GM12878 (cell line): ENCODE measurements around the gene SIGLEC14. TPM values are rescaled to one million over a fixed set of nuclear protein-coding genes. Genes with fewer than 3 reads are reported as not detected.

Experiments
- ATAC-seq: fragments of 200-7000 bp; cut with Tn5 transposase; 3 replicates; pipeline ENCODE4 v1.9.1; 2020; ENCODE audit warnings: mild to moderate bottlenecking, moderate library complexity
- BruUV-seq: library from RNA; stranded (reverse); fragments of 400-500 nt; replicated peaks from 2 replicates; lab custom pipeline; 2021; lab: Mats Ljungman, UMichigan
- CTCF ChIA-PET: fragments of 300-600 bp; sonication (Branson Sonifier 250); formaldehyde crosslinking; extraction: SDS; loops from one replicate; lab custom pipeline; 2021; ENCODE audit warnings: inconsistent platforms; lab: Yijun Ruan, JAX
- POLR2A ChIA-PET: fragments of 350-600 bp; formaldehyde crosslinking; extraction: SDS; loops from one replicate; lab custom pipeline; 2021; ENCODE audit warnings: inconsistent platforms; lab: Charles Lee
- RAD21 ChIA-PET: fragments of 300-600 bp; sonication (Branson Sonifier 250); formaldehyde crosslinking; loops from one replicate; lab custom pipeline; 2023; ENCODE audit warnings: antibody characterized with exemption; ENCODE audit not compliant: unreplicated experiment; lab: Charles Lee
- SMC1A ChIA-PET: fragments of 300-600 bp; sonication (Branson Sonifier 250); formaldehyde crosslinking; loops from one replicate; lab custom pipeline; 2023; ENCODE audit not compliant: unreplicated experiment, uncharacterized antibody; lab: Charles Lee
- DNase-seq: peaks from one replicate; pipeline ENCODE4 v3.0.0-alpha.2; 2011; ENCODE audit warnings: low read depth, low spot score
- FAIRE-seq: peaks from 3 replicates; lab custom pipeline; 2011; peaks lifted over from hg19 to GRCh38; lab: Jason Lieb, UNC
- H2AFZ ChIP-seq: 2 replicates; pipeline ENCODE4 v1.6.0; 2011; ENCODE audit warnings: low read depth, low read length, control low read depth; ENCODE audit not compliant: control insufficient read depth
- H3K27ac ChIP-seq: 2 replicates; pipeline ENCODE4 v1.5.1; 2011; ENCODE audit warnings: control low read depth; ENCODE audit not compliant: control insufficient read depth, insufficient read depth
- H3K27me3 ChIP-seq, 2 experiments: replicated peaks in 1 of 2; 2 replicates each; pipeline versions ENCODE4 v1.6.0 to v1.6.1; 2011; ENCODE audit warnings: low read length in 1 of 2; ENCODE audit not compliant: control insufficient read depth in 2 of 2, insufficient read depth in 2 of 2
- H3K36me3 ChIP-seq, 2 experiments: 2 replicates each; pipeline ENCODE4 v1.5.1; 2011; ENCODE audit warnings: low read length in 1 of 2; ENCODE audit not compliant: control insufficient read depth in 2 of 2, insufficient read depth in 2 of 2
- H3K4me1 ChIP-seq: 2 replicates; pipeline ENCODE4 v1.6.1; 2011; ENCODE audit warnings: mild to moderate bottlenecking, low read length, moderate library complexity, mixed read lengths; ENCODE audit not compliant: control insufficient read depth, insufficient read depth
- H3K4me2 ChIP-seq: 2 replicates; pipeline ENCODE4 v1.6.0; 2011; ENCODE audit warnings: control low read depth; ENCODE audit not compliant: control insufficient read depth, insufficient read depth
- H3K4me3 ChIP-seq: fragments of 200-600 bp; sonication (generic); 2 replicates; pipeline ENCODE4 v1.5.1; 2016
- H3K79me2 ChIP-seq: 2 replicates; pipeline ENCODE4 v1.6.0; 2011; ENCODE audit warnings: low read length; ENCODE audit not compliant: control insufficient read depth, insufficient read depth
- H3K9ac ChIP-seq: 2 replicates; pipeline ENCODE4 v1.8.0; 2011; ENCODE audit warnings: low read length, control low read depth, mixed read lengths; ENCODE audit not compliant: control insufficient read depth, insufficient read depth
- H3K9me3 ChIP-seq: replicated peaks from 3 replicates; pipeline ENCODE4 v1.5.1; 2011; ENCODE audit warnings: mild to moderate bottlenecking, low read length; ENCODE audit not compliant: control insufficient read depth, insufficient read depth
- H4K20me1 ChIP-seq: 2 replicates; pipeline ENCODE4 v1.6.0; 2011; ENCODE audit not compliant: control insufficient read depth, insufficient read depth
- BACH1 ChIP-seq: fragments of 450-650 bp; IDR thresholded peaks from 2 replicates; pipeline ENCODE4 v1.6.1; 2017; ENCODE audit warnings: mild to moderate bottlenecking, borderline replicate concordance
- BRCA1 ChIP-seq: IDR thresholded peaks from 2 replicates; pipeline ENCODE4 v1.6.1; 2011; ENCODE audit warnings: low read depth, low read length, improper control_type of control experiment
- IRF4 ChIP-seq: IDR thresholded peaks from 2 replicates; pipeline ENCODE4 v1.6.1; 2011; ENCODE audit warnings: low read depth, low read length
- JUND ChIP-seq: IDR thresholded peaks from 2 replicates; pipeline ENCODE4 v1.6.1; 2012; ENCODE audit warnings: low read depth, mild to moderate bottlenecking, low read length, improper control_type of control experiment, moderate library complexity
- NR2C1 ChIP-seq: fragments of 450-650 bp; IDR thresholded peaks from 2 replicates; pipeline ENCODE4 v1.6.1; 2017; ENCODE audit warnings: antibody characterized with exemption, mild to moderate bottlenecking, moderate library complexity
- RB1 ChIP-seq: fragments of 450-650 bp; formaldehyde crosslinking; IDR thresholded peaks from 2 replicates; pipeline ENCODE4 v1.6.1; 2017; ENCODE audit warnings: mild to moderate bottlenecking, borderline replicate concordance
- RUNX3 ChIP-seq: IDR thresholded peaks from 2 replicates; pipeline ENCODE4 v1.6.1; 2012; ENCODE audit warnings: low read length, inconsistent platforms
- SIN3A ChIP-seq: IDR thresholded peaks from 2 replicates; pipeline ENCODE4 v1.6.1; 2012; ENCODE audit warnings: low read depth, low read length, improper control_type of control experiment
- TBL1XR1 ChIP-seq: IDR thresholded peaks from 2 replicates; pipeline ENCODE4 v1.6.1; 2012; ENCODE audit warnings: low read depth, low read length, improper control_type of control experiment
- TCF12 ChIP-seq: IDR thresholded peaks from 2 replicates; pipeline ENCODE4 v1.6.1; 2011; ENCODE audit warnings: low read depth, mild to moderate bottlenecking, low read length
- TCF3 ChIP-seq: IDR thresholded peaks from 2 replicates; pipeline ENCODE4 v1.6.1; 2012; ENCODE audit warnings: low read depth, mild to moderate bottlenecking, low read length, borderline replicate concordance; ENCODE audit not compliant: insufficient read depth
- ZSCAN29 ChIP-seq: fragments of 450-650 bp; IDR thresholded peaks from 2 replicates; pipeline ENCODE4 v1.6.1; 2017; ENCODE audit warnings: mild to moderate bottlenecking, moderate library complexity
- WGBS: methylation state at CpG from one replicate; pipeline ENCODE4 v1.1.6; 2016; ENCODE audit warnings: low lambda C conversion rate; ENCODE audit not compliant: insufficient replicate concordance, insufficient coverage; ENCODE audit errors: missing lambda C conversion rate; 5-methylcytosine and 5-hydroxymethylcytosine counted together
- in situ Hi-C: fragments of 300-500 bp; cut with MboI; formaldehyde crosslinking; loops from 9 replicates; pipeline ENCODE4 v1.14.3; 2018; ENCODE audit warnings: mixed read lengths
- intact Hi-C: fragments of 100-400 bp; cut with micrococcal nuclease; formaldehyde crosslinking; loops from one replicate; pipeline ENCODE4 v1.14.2; 2022; ENCODE audit not compliant: unreplicated experiment
- polyA plus RNA-seq, 11 experiments: library from polyadenylated mRNA; depleted of rRNA in 4 of 11; unstranded in 6 of 11; stranded (reverse) in 5 of 11; fragments of >200 nt; fragmentation: Nextera tagmentation in 4 of 11; fragmentation: Illumina TruSeq in 1 of 11; extraction: Ambion mirVana in 4 of 11; extraction: Trizol in 1 of 11; gene quantifications; 1 replicate in 1 of 11; 2 replicates in 10 of 11; pipeline versions ENCODE4 v1.2.1 to v1.2.3, GENCODE V29; 2011 to 2016; ENCODE audit warnings: inconsistent platforms in 2 of 11, missing spikeins in 2 of 11, low read depth in 1 of 11
- total RNA-seq, 4 experiments: library from RNA; depleted of rRNA in 3 of 4; stranded (reverse); fragments of >200 nt in 3 of 4; fragmentation: Illumina TruSeq in 1 of 4; extraction: Trizol in 1 of 4; gene quantifications; 2 replicates each; pipeline versions ENCODE4 v1.2.1 to v1.2.3, GENCODE V29; 2013 to 2021
- TF ChIP-seq, protein P1 (sequence below): fragments of 450-650 bp; IDR thresholded peaks from 2 replicates; pipeline ENCODE4 v1.6.1; 2016; ENCODE audit warnings: mild to moderate bottlenecking, moderate library complexity, borderline replicate concordance

SIGLEC14 gene
- total and polyA plus RNA-seq, 10 of the 15 experiments (the other 5 are each of a cell fraction or from before 2014, with no cell fraction given): 0.57 to 8.4 (median 4.6) TPM

DNA sequence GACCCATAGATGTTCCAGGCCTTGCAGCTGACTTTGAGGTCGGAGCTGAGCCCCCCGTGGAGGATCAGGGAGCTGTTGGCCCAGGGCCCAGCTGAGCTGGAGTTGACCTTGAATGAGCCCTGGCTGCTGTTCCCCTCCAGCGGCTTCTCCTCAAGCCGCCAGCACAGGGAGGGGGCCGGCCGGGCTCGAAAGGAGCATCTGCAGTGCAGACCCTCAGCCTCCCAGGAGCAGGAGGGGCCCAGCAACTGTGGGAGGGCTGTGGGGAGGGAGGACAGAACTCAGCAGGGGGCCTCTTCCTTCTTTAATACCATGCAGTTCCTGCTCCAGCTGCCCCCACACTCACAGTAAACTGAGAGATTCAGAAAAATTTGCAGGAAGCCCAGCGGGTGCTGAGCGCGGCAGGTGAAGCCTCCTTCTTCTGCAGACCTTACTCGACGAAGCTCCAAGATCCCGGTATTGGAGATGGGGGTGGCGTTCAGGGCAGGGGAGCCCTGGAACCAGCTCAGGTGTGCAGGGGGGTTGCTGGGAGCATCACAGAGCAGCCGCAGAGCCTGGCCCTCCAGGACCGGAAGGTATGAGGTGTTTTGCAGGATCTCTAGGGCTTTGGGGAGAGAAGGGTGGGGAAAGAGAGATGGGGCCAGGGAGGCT lies 19.0 kb downstream of the SIGLEC14 start:
- ChIA-PET POLR2A (no interaction called here), RAD21 (no interaction called here), SMC1A (no interaction called here), CTCF (no interaction called here)
- no peaks in the 10 kb centered on the region; the same call in 2 of the 3 replicates for H3K9me3 ChIP-seq
- ATAC-seq: no peak
- H3K4me2 ChIP-seq: no peak overlapping the region
- H3K9ac ChIP-seq: no peak overlapping the region
- H4K20me1 ChIP-seq: no peaks in the 10 kb centered on the region
- H2AFZ ChIP-seq: no peak overlapping the region
- in situ Hi-C loops: no loop called here
- no peak for FAIRE-seq
- no peak overlapping the region for H3K4me3 ChIP-seq
- H3K36me3 ChIP-seq: no peaks in the 10 kb centered on the region
- no peaks in the 10 kb centered on the region for H3K79me2 ChIP-seq
- no peak for DNase-seq
- no peaks in the 10 kb centered on the region for H3K27me3 ChIP-seq
- no peaks in the 10 kb centered on the region; the same call in 1 of the 2 replicates for H3K4me1 ChIP-seq
- 65% methylated on average over 16 of the region's 16 CpGs for WGBS
- no TSS peak for BruUV-seq
- intact Hi-C loops: loop anchor here (1.0 kb wide), 1 partner anchor 20 kb away; no protein-coding TSS in a partner anchor
- H3K27ac ChIP-seq: no peak overlapping the region
- TF ChIP-seq, protein P1, sequence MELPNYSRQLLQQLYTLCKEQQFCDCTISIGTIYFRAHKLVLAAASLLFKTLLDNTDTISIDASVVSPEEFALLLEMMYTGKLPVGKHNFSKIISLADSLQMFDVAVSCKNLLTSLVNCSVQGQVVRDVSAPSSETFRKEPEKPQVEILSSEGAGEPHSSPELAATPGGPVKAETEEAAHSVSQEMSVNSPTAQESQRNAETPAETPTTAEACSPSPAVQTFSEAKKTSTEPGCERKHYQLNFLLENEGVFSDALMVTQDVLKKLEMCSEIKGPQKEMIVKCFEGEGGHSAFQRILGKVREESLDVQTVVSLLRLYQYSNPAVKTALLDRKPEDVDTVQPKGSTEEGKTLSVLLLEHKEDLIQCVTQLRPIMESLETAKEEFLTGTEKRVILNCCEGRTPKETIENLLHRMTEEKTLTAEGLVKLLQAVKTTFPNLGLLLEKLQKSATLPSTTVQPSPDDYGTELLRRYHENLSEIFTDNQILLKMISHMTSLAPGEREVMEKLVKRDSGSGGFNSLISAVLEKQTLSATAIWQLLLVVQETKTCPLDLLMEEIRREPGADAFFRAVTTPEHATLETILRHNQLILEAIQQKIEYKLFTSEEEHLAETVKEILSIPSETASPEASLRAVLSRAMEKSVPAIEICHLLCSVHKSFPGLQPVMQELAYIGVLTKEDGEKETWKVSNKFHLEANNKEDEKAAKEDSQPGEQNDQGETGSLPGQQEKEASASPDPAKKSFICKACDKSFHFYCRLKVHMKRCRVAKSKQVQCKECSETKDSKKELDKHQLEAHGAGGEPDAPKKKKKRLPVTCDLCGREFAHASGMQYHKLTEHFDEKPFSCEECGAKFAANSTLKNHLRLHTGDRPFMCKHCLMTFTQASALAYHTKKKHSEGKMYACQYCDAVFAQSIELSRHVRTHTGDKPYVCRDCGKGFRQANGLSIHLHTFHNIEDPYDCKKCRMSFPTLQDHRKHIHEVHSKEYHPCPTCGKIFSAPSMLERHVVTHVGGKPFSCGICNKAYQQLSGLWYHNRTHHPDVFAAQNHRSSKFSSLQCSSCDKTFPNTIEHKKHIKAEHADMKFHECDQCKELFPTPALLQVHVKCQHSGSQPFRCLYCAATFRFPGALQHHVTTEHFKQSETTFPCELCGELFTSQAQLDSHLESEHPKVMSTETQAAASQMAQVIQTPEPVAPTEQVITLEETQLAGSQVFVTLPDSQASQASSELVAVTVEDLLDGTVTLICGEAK: no peak
- no peak for TF ChIP-seq BACH1
- no peak for TF ChIP-seq JUND
- TF ChIP-seq SIN3A: no peak
- no peak for TF ChIP-seq RUNX3
- no peak for TF ChIP-seq NR2C1
- no peak for TF ChIP-seq IRF4
- no peak for TF ChIP-seq TBL1XR1
- TF ChIP-seq TCF3: no peak
- no peak for TF ChIP-seq TCF12
- no peak for TF ChIP-seq BRCA1
- no peak for TF ChIP-seq ZSCAN29
- no peak for TF ChIP-seq RB1
